ENCODE data around the gene RNF111. TPM values are rescaled to one million over a fixed set of nuclear protein-coding genes. Genes with fewer than 3 reads are reported as not detected.

The RNF111 gene
- total and polyA plus RNA-seq, 4 donors = 8.7 to 52.0 (median 19.5) TPM

- no peak overlapping the region for H3K4me3 ChIP-seq
- H3K36me3 ChIP-seq (ENCODE audit: control insufficient read depth in 4 of 4, insufficient read depth in 4 of 4, low read length in 4 of 4) = peaks cover 4 to 15% (median 9%) of the 10 kb centered on the region in 4 donors
- H3K27me3 ChIP-seq (ENCODE audit: control insufficient read depth in 3 of 3, insufficient read depth in 3 of 3, low read length in 2 of 3) = no peaks in the 10 kb centered on the region
- ATAC-seq (ENCODE audit: insufficient read depth, low FRiP score) = no peak
- H3K9ac ChIP-seq (ENCODE audit: insufficient read depth in 1 of 2, low read length in 2 of 2) = no peak overlapping the region
- no peak for DNase-seq
- no peaks in the 10 kb centered on the region for H3K4me1 ChIP-seq (ENCODE audit: control insufficient read depth in 5 of 5, insufficient read depth in 5 of 5, low read length in 5 of 5)
- no peak overlapping the region for H3K27ac ChIP-seq (ENCODE audit: low read depth in 1 of 2, low read length in 1 of 2)
- H3K9me3 ChIP-seq (ENCODE audit: control insufficient read depth in 4 of 4, insufficient read depth in 3 of 4, low read length in 3 of 4) = no peaks in the 10 kb centered on the region
- no peak for TF ChIP-seq CTCF (IDR thresholded peaks at IDR 0.05; ENCODE audit: control extremely low read depth, extremely low read depth)
- WGBS, 2 donors = 59 to 84% methylated on average over 2 of the region's 2 CpGs
These were observed 111.8 kb downstream of the RNF111 start for GRCh38 chr15:59099162-59099685.

GRCh38 chr15:59104602-59104911 lies 117.1 kb downstream of the RNF111 start:
- H3K27ac ChIP-seq (ENCODE audit: low read depth in 1 of 2, low read length in 1 of 2) = peak overlapping the region; percentile 1 to 64
- DNase-seq (no peak), ATAC-seq (ENCODE audit: insufficient read depth, low FRiP score) (peak; percentile 42)
- H3K4me3 ChIP-seq = peak overlapping the region; percentile 28
- H3K9me3 ChIP-seq (ENCODE audit: control insufficient read depth in 4 of 4, insufficient read depth in 3 of 4, low read length in 3 of 4) = no peaks in the 10 kb centered on the region
- no peaks in the 10 kb centered on the region for H3K27me3 ChIP-seq (ENCODE audit: control insufficient read depth in 3 of 3, insufficient read depth in 3 of 3, low read length in 2 of 3)
- no peak for TF ChIP-seq CTCF (IDR thresholded peaks at IDR 0.05; ENCODE audit: control extremely low read depth, extremely low read depth)
- WGBS, 2 donors = 4% methylated on average over 9 of the region's 9 CpGs
- peak overlapping the region; percentile 48 to 82 for H3K9ac ChIP-seq (ENCODE audit: insufficient read depth in 1 of 2, low read length in 2 of 2)
- H3K4me1 ChIP-seq (ENCODE audit: control insufficient read depth in 5 of 5, insufficient read depth in 5 of 5, low read length in 5 of 5) = peaks cover 0 to 13% (median 0%) of the 10 kb centered on the region in 5 donors
- peaks cover 0 to 8% (median 2%) of the 10 kb centered on the region in 4 donors for H3K36me3 ChIP-seq (ENCODE audit: control insufficient read depth in 4 of 4, insufficient read depth in 4 of 4, low read length in 4 of 4)

DNA sequence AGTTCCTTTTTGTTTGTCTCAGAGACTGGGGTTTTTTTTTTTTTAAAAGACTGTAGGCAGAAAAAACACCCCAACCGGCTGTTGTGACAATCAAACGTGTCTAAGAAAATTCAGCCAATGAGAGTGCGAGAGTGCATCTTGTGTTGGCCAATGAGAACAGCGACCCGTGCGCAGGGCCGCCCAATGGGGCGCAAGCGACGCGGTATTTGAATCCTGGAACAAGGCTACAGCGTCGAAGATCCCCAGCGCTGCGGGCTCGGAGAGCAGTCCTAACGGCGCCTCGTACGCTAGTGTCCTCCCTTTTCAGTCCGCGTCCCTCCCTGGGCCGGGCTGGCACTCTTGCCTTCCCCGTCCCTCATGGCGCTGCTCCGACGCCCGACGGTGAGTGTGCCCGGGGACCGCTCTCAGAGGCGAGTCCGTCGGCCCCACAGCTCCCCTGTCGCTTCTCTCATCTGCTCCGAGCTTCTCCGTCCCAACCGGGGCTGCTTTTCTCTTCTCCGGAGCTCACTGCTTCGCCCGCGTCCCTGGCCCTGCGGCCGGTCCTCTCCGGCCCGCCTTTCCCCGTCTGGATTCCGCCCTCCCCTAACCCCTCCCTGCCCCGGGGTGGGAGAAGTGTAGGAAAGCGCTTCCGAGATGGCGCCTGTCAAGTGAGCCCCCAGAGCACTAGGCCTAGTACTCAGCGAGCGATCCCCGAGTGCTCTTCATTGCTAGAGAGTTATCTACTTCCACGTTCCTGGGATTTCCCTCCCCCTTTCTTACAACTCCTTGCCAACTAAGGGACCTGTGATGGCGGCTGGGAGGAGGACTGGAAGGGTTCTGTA lies 117.7 kb downstream of the RNF111 start, which contains the start of gene CCNB2:
Gene CCNB2 (plus strand): TSS at position 235 of the 821 bp plus-strand sequence. CDS start 123 bp downstream, at position 358.
- H3K9me3 ChIP-seq (ENCODE audit: control insufficient read depth in 4 of 4, insufficient read depth in 3 of 4, low read length in 3 of 4) = no peaks in the 10 kb centered on the region
- H3K36me3 ChIP-seq (ENCODE audit: control insufficient read depth in 4 of 4, insufficient read depth in 4 of 4, low read length in 4 of 4) = peaks cover 0 to 11% (median under 1%) of the 10 kb centered on the region in 4 donors
- H3K27ac ChIP-seq (ENCODE audit: low read depth in 1 of 2, low read length in 1 of 2) = peak within 1 kb of the TSS; percentile 1 to 64
- H3K4me1 ChIP-seq (ENCODE audit: control insufficient read depth in 5 of 5, insufficient read depth in 5 of 5, low read length in 5 of 5) = peaks cover 0 to 13% (median 0%) of the 10 kb centered on the region in 5 donors
- H3K27me3 ChIP-seq (ENCODE audit: control insufficient read depth in 3 of 3, insufficient read depth in 3 of 3, low read length in 2 of 3) = no peaks in the 10 kb centered on the region
- H3K4me3 ChIP-seq = peak within 1 kb of the TSS; percentile 64
- TF ChIP-seq CTCF (IDR thresholded peaks at IDR 0.05; ENCODE audit: control extremely low read depth, extremely low read depth) = no peak
- peak; percentile 93 to 98 (median 98) for DNase-seq
- WGBS, 2 donors = 0 to 1% methylated on average over 55 to 57 of the region's 57 CpGs
- peak within 1 kb of the TSS; percentile 59 to 82 for H3K9ac ChIP-seq (ENCODE audit: insufficient read depth in 1 of 2, low read length in 2 of 2)
- ATAC-seq (ENCODE audit: insufficient read depth, low FRiP score) = peak; percentile 96
